PFSK-1 (cell line): ENCODE data around the gene HMCN2.

Experiments used
- FOXP2 ChIP-seq: optimal IDR thresholded peaks from 2 replicates; pipeline ENCODE3; 2011; ENCODE audit warnings: borderline replicate concordance, control low read depth, inconsistent platforms; ENCODE audit not compliant: insufficient read depth; ENCODE audit errors: extremely low read length, extremely low read depth
- POLR2AphosphoS5 ChIP-seq: IDR thresholded peaks from 2 replicates; pipeline ENCODE4 v1.6.1; 2012; ENCODE audit warnings: low read depth, mild to moderate bottlenecking, control low read depth, low read length, moderate library complexity
- SIN3A ChIP-seq: IDR thresholded peaks from 2 replicates; pipeline ENCODE4 v1.6.1; 2012; ENCODE audit warnings: mild to moderate bottlenecking, low read length, moderate library complexity, borderline replicate concordance; ENCODE audit not compliant: insufficient read depth
- TAF1 ChIP-seq: IDR thresholded peaks from 2 replicates; pipeline ENCODE4 v1.6.1; 2012; ENCODE audit warnings: low read length, control low read depth, borderline replicate concordance; ENCODE audit not compliant: insufficient read depth
- TF ChIP-seq, protein P1 (sequence below), 2 experiments: IDR thresholded peaks; 2 replicates each; pipeline versions ENCODE4 v1.6.1 to v1.8.0; 2011 to 2012; ENCODE audit warnings: low read depth in 2 of 2, low read length in 2 of 2, control low read depth in 1 of 2, inconsistent platforms in 1 of 2, mild to moderate bottlenecking in 1 of 2, moderate library complexity in 1 of 2; ENCODE audit not compliant: insufficient read depth in 1 of 2

HMCN2 gene

DNA sequence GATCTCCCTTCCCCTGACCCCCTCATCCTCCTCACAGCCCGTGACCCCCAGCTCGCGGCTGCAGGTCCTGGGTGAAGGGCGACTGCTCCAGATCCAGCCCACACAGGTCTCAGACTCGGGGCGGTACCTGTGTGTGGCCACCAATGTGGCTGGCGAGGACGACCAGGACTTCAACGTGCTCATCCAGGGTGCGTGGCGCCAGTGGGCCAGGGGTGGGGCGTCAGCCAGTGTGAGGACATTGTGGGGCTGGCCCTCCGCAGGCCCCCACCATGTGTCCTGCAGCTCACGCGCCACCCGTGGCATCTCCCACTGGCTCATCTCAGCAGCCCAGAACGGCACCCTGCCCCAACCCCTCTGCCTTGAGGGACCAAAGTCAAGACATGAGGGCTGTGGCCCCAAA lies 112.1 kb downstream of the HMCN2 start:
- TF ChIP-seq, protein P1, sequence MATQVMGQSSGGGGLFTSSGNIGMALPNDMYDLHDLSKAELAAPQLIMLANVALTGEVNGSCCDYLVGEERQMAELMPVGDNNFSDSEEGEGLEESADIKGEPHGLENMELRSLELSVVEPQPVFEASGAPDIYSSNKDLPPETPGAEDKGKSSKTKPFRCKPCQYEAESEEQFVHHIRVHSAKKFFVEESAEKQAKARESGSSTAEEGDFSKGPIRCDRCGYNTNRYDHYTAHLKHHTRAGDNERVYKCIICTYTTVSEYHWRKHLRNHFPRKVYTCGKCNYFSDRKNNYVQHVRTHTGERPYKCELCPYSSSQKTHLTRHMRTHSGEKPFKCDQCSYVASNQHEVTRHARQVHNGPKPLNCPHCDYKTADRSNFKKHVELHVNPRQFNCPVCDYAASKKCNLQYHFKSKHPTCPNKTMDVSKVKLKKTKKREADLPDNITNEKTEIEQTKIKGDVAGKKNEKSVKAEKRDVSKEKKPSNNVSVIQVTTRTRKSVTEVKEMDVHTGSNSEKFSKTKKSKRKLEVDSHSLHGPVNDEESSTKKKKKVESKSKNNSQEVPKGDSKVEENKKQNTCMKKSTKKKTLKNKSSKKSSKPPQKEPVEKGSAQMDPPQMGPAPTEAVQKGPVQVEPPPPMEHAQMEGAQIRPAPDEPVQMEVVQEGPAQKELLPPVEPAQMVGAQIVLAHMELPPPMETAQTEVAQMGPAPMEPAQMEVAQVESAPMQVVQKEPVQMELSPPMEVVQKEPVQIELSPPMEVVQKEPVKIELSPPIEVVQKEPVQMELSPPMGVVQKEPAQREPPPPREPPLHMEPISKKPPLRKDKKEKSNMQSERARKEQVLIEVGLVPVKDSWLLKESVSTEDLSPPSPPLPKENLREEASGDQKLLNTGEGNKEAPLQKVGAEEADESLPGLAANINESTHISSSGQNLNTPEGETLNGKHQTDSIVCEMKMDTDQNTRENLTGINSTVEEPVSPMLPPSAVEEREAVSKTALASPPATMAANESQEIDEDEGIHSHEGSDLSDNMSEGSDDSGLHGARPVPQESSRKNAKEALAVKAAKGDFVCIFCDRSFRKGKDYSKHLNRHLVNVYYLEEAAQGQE (IDR thresholded peaks at IDR 0.05; ENCODE audit: insufficient read depth in 1 of 2, low read depth in 2 of 2, low read length in 2 of 2): no peak
- TF ChIP-seq SIN3A (no peak), POLR2AphosphoS5 (no peak), FOXP2 (no peak), TAF1 (no peak)

DNA sequence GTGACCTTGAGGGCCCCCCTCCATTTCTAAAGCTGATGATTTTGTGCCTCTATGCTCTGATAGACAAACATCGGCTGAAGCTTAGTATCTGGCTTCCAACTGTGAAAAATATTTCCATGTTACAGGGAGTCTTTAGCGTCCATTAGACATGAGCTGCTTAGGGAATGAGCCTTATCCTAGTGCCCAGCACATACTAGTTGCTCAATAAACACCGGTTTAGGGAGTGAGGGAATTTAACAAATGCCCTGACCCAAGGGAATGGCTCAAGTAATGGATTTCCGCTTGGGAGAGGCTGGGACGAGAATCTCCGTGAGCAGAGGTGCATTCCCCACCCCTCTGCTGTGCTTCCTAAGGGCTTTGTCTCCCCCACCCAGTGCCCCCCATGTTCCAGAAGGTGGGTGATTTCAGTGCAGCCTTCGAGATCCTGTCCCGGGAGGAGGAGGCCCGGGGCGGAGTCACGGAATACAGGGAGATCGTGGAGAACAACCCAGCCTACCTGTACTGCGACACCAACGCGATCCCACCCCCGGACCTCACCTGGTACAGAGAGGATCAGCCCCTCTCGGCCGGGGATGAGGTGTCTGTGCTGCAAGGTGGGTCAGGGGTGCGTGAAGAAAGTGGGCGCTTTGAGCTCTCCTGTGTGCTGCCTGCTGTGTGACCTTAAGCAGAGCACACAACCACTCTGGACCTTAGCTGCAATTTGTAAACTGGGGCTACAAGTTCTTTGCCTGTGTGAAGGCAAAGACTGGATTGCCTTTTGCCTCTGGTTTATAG lies 113.5 kb downstream of the HMCN2 start:
- TF ChIP-seq, protein P1 (IDR thresholded peaks at IDR 0.05; ENCODE audit: insufficient read depth in 1 of 2, low read depth in 2 of 2, low read length in 2 of 2): no peak
- TF ChIP-seq POLR2AphosphoS5: no peak
- no peak for TF ChIP-seq TAF1
- TF ChIP-seq SIN3A: no peak
- no peak for TF ChIP-seq FOXP2

DNA sequence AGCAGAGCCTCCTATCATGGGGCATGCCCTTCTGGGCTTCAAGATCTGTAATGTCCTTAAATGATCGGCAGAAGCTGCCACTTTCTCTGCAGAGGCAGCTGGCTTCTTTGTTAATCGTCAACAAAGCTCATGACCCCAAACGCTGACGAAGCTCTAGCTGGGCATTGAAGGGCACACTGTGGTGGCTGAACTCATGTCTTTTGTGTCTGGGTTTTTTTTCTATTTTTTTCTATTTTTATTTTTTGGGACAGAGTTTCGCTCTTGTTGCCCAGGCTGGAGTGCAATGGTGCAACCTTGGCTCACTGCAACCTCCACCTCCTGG lies 114.0 kb downstream of the HMCN2 start:
- no peak for TF ChIP-seq FOXP2
- TF ChIP-seq, protein P1 (IDR thresholded peaks at IDR 0.05; ENCODE audit: insufficient read depth in 1 of 2, low read depth in 2 of 2, low read length in 2 of 2): no peak
- no peak for TF ChIP-seq TAF1

DNA sequence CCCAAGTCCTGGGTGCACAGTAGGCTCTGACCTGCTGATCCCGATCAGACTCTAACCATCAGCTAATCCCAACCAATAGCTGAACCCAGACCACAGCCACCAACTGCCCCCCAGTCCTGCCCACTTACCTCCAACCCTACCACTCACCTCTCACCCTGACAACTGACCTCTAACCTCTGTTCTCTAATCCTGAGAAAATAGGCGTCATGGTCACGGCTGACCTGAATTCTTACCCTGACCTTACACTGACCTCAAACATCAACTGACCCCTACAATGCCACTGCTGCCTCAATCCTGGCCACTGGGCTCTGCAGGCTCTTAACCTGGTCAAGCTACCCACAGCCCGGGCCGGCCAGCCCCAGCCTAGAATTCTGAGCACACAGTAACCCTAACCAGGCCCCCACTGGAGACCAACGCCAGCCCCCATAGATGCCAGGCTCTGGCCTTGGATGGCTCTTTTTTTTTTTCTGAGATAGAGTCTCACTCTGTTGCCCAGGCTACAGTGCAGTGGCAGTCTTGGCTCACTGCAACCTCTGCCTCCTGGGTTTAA lies 115.4 kb downstream of the HMCN2 start:
- TF ChIP-seq POLR2AphosphoS5 (no peak), TAF1 (no peak), FOXP2 (no peak), SIN3A (no peak)
- TF ChIP-seq, protein P1 (IDR thresholded peaks at IDR 0.05; ENCODE audit: insufficient read depth in 1 of 2, low read depth in 2 of 2, low read length in 2 of 2): no peak

DNA sequence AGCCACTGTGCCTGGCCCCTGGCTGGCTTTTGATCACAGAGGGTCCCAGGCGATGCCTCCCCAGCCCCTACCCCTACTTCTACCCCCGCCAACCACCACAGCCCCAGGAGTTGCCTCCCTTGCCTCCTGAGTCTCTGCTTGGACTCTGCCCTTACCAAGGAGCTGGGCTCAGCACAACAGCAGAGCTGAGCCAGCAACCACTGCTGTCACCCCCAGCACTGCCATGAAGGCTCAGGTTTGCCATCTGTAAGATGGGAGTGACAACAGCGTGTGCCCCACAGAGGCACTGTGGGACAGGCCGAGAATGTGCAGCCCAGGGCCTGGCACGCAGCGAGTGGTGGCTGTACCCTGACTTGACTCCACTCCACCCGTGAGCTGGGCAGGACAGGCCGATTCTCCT lies 116.1 kb downstream of the HMCN2 start:
- TF ChIP-seq, protein P1 (IDR thresholded peaks at IDR 0.05; ENCODE audit: insufficient read depth in 1 of 2, low read depth in 2 of 2, low read length in 2 of 2): no peak
- TF ChIP-seq POLR2AphosphoS5 (no peak), TAF1 (no peak), SIN3A (no peak), FOXP2 (no peak)
